H1 (cell line): ENCODE measurements around the gene GSK3B. TPM values are rescaled to one million over a fixed set of nuclear protein-coding genes. Genes with fewer than 3 reads are reported as not detected.

ENCODE experiments used
- CTCF ChIA-PET: fragments of 300-600 bp; sonication (Branson Sonifier 250); formaldehyde crosslinking; loops from one replicate; lab custom pipeline; 2021; ENCODE audit not compliant: partially characterized antibody; lab: Charles Lee
- POLR2A ChIA-PET: fragments of 300-600 bp; sonication (Branson Sonifier 250); formaldehyde crosslinking; loops from one replicate; lab custom pipeline; 2021; ENCODE audit warnings: inconsistent platforms; ENCODE audit not compliant: partially characterized antibody; lab: Charles Lee
- DNase-seq, 2 experiments: peaks; one replicate each; pipeline versions ENCODE4 v3.0.0 to v3.0.0-alpha.2; 2010 to 2022; ENCODE audit warnings: low spot score in 2 of 2, low read depth in 1 of 2, mixed read lengths in 1 of 2
- FAIRE-seq: peaks from 2 replicates; lab custom pipeline; 2011; peaks lifted over from hg19 to GRCh38; lab: Jason Lieb, UNC
- H2AFZ ChIP-seq: 2 replicates; pipeline ENCODE4 v1.8.1; 2012; ENCODE audit warnings: low read length, inconsistent platforms
- H2AK5ac ChIP-seq: 2 replicates; pipeline ENCODE4 v1.6.1; 2013; ENCODE audit warnings: low read depth, low read length
- H2BK120ac ChIP-seq: replicated peaks from 2 replicates; pipeline ENCODE3; 2013; ENCODE audit warnings: low read depth, low read length, inconsistent platforms
- H2BK12ac ChIP-seq: 2 replicates; pipeline ENCODE4 v1.6.1; 2013; ENCODE audit warnings: low read depth, low read length
- H2BK15ac ChIP-seq: 2 replicates; pipeline ENCODE4 v1.6.1; 2013; ENCODE audit warnings: low read length
- H2BK20ac ChIP-seq: 2 replicates; pipeline ENCODE4 v1.6.1; 2013; ENCODE audit warnings: low read length
- H2BK5ac ChIP-seq: 2 replicates; pipeline ENCODE4 v1.6.1; 2013; ENCODE audit warnings: low read depth, low read length
- H3K14ac ChIP-seq: 2 replicates; pipeline ENCODE4 v1.6.1; 2013; ENCODE audit warnings: inconsistent platforms; ENCODE audit not compliant: insufficient read length
- H3K18ac ChIP-seq: 2 replicates; pipeline ENCODE4 v1.6.1; 2013; ENCODE audit warnings: low read length; ENCODE audit errors: extremely low read depth
- H3K23ac ChIP-seq: 2 replicates; pipeline ENCODE4 v1.6.1; 2013; ENCODE audit warnings: inconsistent platforms; ENCODE audit not compliant: insufficient read length
- H3K23me2 ChIP-seq: 2 replicates; pipeline ENCODE4 v1.6.1; 2013; ENCODE audit warnings: low read depth, low read length
- H3K27ac ChIP-seq: 2 replicates; pipeline ENCODE4 v1.6.1; 2011; ENCODE audit warnings: low read depth, low read length, inconsistent platforms
- H3K27me3 ChIP-seq, 4 experiments: replicated peaks in 1 of 4; 1 replicate in 1 of 4; 2 replicates in 3 of 4; pipeline versions ENCODE4 v1.6.1 to v1.8.1; 2011 to 2013; ENCODE audit warnings: low read length in 3 of 4, mild to moderate bottlenecking in 3 of 4, inconsistent platforms in 2 of 4, mixed read lengths in 2 of 4, moderate library complexity in 1 of 4; ENCODE audit not compliant: control insufficient read depth in 3 of 4, insufficient read depth in 3 of 4; ENCODE audit errors: extremely low read depth in 1 of 4
- H3K36me3 ChIP-seq, 4 experiments: 2 replicates each; pipeline versions ENCODE4 v1.6.1 to v1.8.1; 2011 to 2013; ENCODE audit warnings: mild to moderate bottlenecking in 4 of 4, low read length in 3 of 4, moderate library complexity in 2 of 4, control low read depth in 1 of 4, inconsistent platforms in 1 of 4; ENCODE audit not compliant: insufficient read depth in 4 of 4, control insufficient read depth in 2 of 4
- H3K4ac ChIP-seq: replicated peaks from 2 replicates; pipeline ENCODE3; 2013; ENCODE audit warnings: low read length, low read depth, mixed read lengths, inconsistent platforms; ENCODE audit not compliant: insufficient read length
- H3K4me1 ChIP-seq, 4 experiments: replicated peaks in 1 of 4; 1 replicate in 1 of 4; 2 replicates in 3 of 4; pipeline versions ENCODE4 v1.6.1 to v1.8.1; 2011 to 2013; ENCODE audit warnings: low read length in 3 of 4, inconsistent platforms in 2 of 4, mixed read lengths in 1 of 4; ENCODE audit not compliant: insufficient read depth in 4 of 4, control insufficient read depth in 3 of 4
- H3K4me2 ChIP-seq, 2 experiments: 2 replicates each; pipeline versions ENCODE4 v1.6.1 to v1.8.1; 2011 to 2013; ENCODE audit warnings: low read depth in 2 of 2, low read length in 2 of 2, control low read depth in 1 of 2, inconsistent platforms in 1 of 2, mild to moderate bottlenecking in 1 of 2; ENCODE audit not compliant: insufficient read depth in 1 of 2
- H3K4me3 ChIP-seq, 4 experiments: fragments of 200-600, 300-600 bp in 1 of 4; sonication (generic), shearing (Covaris generic), sonication (Bioruptor Twin) in 1 of 4; 2 replicates each; pipeline versions ENCODE4 v1.5.1 to v1.8.1; 2011 to 2016; ENCODE audit warnings: low read length in 4 of 4, low read depth in 3 of 4, control low read depth in 2 of 4, inconsistent platforms in 2 of 4, mild to moderate bottlenecking in 2 of 4, mixed read lengths in 1 of 4, moderate library complexity in 1 of 4; ENCODE audit not compliant: insufficient read depth in 2 of 4; ENCODE audit errors: extremely low read depth in 1 of 4
- H3K56ac ChIP-seq: replicated peaks from 2 replicates; pipeline ENCODE3; 2013; ENCODE audit warnings: low read depth, mild to moderate bottlenecking, mixed read lengths, low read length, inconsistent platforms; ENCODE audit not compliant: insufficient read length
- H3K79me1 ChIP-seq: 2 replicates; pipeline ENCODE4 v1.6.1; 2013; ENCODE audit warnings: low read depth, low read length, control low read depth
- H3K79me2 ChIP-seq, 2 experiments: 2 replicates each; pipeline versions ENCODE4 v1.6.1 to v1.8.1; 2012 to 2013; ENCODE audit warnings: low read length in 2 of 2, mild to moderate bottlenecking in 2 of 2, inconsistent platforms in 1 of 2; ENCODE audit not compliant: insufficient read depth in 2 of 2, control insufficient read depth in 1 of 2
- H3K9ac ChIP-seq, 4 experiments: replicated peaks in 1 of 4; 1 replicate in 1 of 4; 2 replicates in 3 of 4; pipeline versions ENCODE4 v1.6.1 to v1.8.1; 2011 to 2013; ENCODE audit warnings: low read depth in 3 of 4, low read length in 3 of 4, control low read depth in 2 of 4, mild to moderate bottlenecking in 2 of 4, moderate library complexity in 2 of 4, inconsistent platforms in 1 of 4; ENCODE audit errors: extremely low read depth in 1 of 4
- H3K9me3 ChIP-seq, 2 experiments: 2 replicates each; pipeline versions ENCODE4 v1.6.1 to v1.8.1; 2012 to 2013; ENCODE audit warnings: mild to moderate bottlenecking in 2 of 2, moderate library complexity in 2 of 2, control low read depth in 1 of 2, inconsistent platforms in 1 of 2, low read depth in 1 of 2, low read length in 1 of 2, mixed read lengths in 1 of 2; ENCODE audit not compliant: insufficient read depth in 2 of 2
- H4K20me1 ChIP-seq, 2 experiments: replicated peaks in 1 of 2; 2 replicates each; pipeline versions ENCODE3 to v1.8.1; 2011 to 2013; ENCODE audit warnings: inconsistent platforms in 2 of 2, low read length in 2 of 2, mild to moderate bottlenecking in 1 of 2; ENCODE audit not compliant: insufficient read depth in 2 of 2, control insufficient read depth in 1 of 2
- H4K5ac ChIP-seq: 2 replicates; pipeline ENCODE4 v1.6.1; 2013; ENCODE audit warnings: low read length, low read depth, mixed read lengths, inconsistent platforms; ENCODE audit not compliant: insufficient read length
- H4K8ac ChIP-seq: 2 replicates; pipeline ENCODE4 v1.8.0; 2013; ENCODE audit warnings: mild to moderate bottlenecking, moderate library complexity, low read length, inconsistent platforms; ENCODE audit not compliant: insufficient read depth; ENCODE audit errors: extremely low read depth
- H4K91ac ChIP-seq: replicated peaks from 2 replicates; pipeline ENCODE3; 2013; ENCODE audit warnings: low read length, mixed read lengths, inconsistent platforms; ENCODE audit not compliant: insufficient read length
- GABPA ChIP-seq: IDR thresholded peaks from 2 replicates; pipeline ENCODE4 v1.6.1; 2011; ENCODE audit warnings: mild to moderate bottlenecking, low read length, moderate library complexity, borderline replicate concordance; ENCODE audit not compliant: insufficient read depth
- WGBS, 2 experiments: shearing (Covaris generic) in 1 of 2; methylation state at CpG; one replicate each; pipeline versions ENCODE4 v1.1.6 to v1.1.7; 2013 to 2015; ENCODE audit warnings: low lambda C conversion rate in 2 of 2, mixed read lengths in 2 of 2, inconsistent platforms in 1 of 2, low coverage in 1 of 2, missing lambda C conversion rate in 1 of 2; ENCODE audit not compliant: insufficient replicate concordance in 2 of 2, insufficient coverage in 1 of 2, insufficient read length in 1 of 2; ENCODE audit errors: extremely low coverage in 1 of 2, missing lambda C conversion rate in 1 of 2; 5-methylcytosine and 5-hydroxymethylcytosine counted together
- polyA plus RNA-seq, 7 experiments: library from polyadenylated mRNA; depleted of rRNA in 3 of 7; stranded (reverse) in 5 of 7; unstranded in 2 of 7; fragments of >200 nt in 5 of 7; fragments of 200-250 nt in 2 of 7; gene quantifications; 1 replicate in 5 of 7; 2 replicates in 1 of 7; 4 replicates in 1 of 7; pipeline versions ENCODE4 v1.2.1 to v1.2.3, GENCODE V29; 2011 to 2013; ENCODE audit warnings: missing spikeins in 2 of 7, mixed read lengths in 2 of 7
- total RNA-seq: library from RNA; stranded (reverse); fragmentation: NEBNext Ultra II Directional; extraction: Animal tissue kit (Norgen Biotek cat#: 25700); gene quantifications from 2 replicates; pipeline ENCODE4 v1.2.1, GENCODE V29; 2021

GSK3B gene
- total and polyA plus RNA-seq, 2 of the 8 experiments (the other 6 are each of a cell fraction or from before 2014, with no cell fraction given), result 24.2 to 50.7 TPM

GRCh38 chr3:119930286-119930685, 164.0 kb downstream of the GSK3B start:
- H3K9me3 ChIP-seq, result no peaks in the 10 kb centered on the region
- no peaks in the 10 kb centered on the region; the same call in 1 of the 2 replicates for H3K23me2 ChIP-seq
- no peak overlapping the region for H3K56ac ChIP-seq
- H2BK20ac ChIP-seq, result no peak overlapping the region
- H3K14ac ChIP-seq, result no peak overlapping the region
- H4K91ac ChIP-seq, result no peak overlapping the region
- no peak overlapping the region for H3K4me2 ChIP-seq
- no peak for DNase-seq
- H3K79me1 ChIP-seq, result no peaks in the 10 kb centered on the region
- no peak overlapping the region for H2AFZ ChIP-seq
- H4K8ac ChIP-seq, result no peak overlapping the region
- H4K20me1 ChIP-seq, result peaks cover 1 to 2% of the 10 kb centered on the region in 2 experiments
- WGBS, 2 experiments, result 100% methylated on average over 1 of the region's 1 CpG; no CpG with 5 or more reads in 1 of the 2 experiments
- no peak for FAIRE-seq
- no peak for TF ChIP-seq GABPA
- no peaks in the 10 kb centered on the region for H3K4me1 ChIP-seq
- H3K27ac ChIP-seq, result no peak overlapping the region
- H2BK120ac ChIP-seq, result no peak overlapping the region
- no peak overlapping the region for H2BK5ac ChIP-seq
- no peak overlapping the region for H3K4ac ChIP-seq
- no peak overlapping the region for H2BK15ac ChIP-seq
- H3K27me3 ChIP-seq, result no peaks in the 10 kb centered on the region
- no peak overlapping the region for H4K5ac ChIP-seq
- H2AK5ac ChIP-seq, result no peak overlapping the region
- ChIA-PET CTCF (no interaction called here), POLR2A (no interaction called here)
- H3K18ac ChIP-seq, result no peak overlapping the region
- H3K79me2 ChIP-seq, result peaks cover 0 to 64% of the 10 kb centered on the region in 2 experiments; a peak in 3 of 4 replicates
- no peaks in the 10 kb centered on the region for H3K36me3 ChIP-seq
- H2BK12ac ChIP-seq, result no peak overlapping the region
- H3K9ac ChIP-seq, result no peak overlapping the region
- H3K4me3 ChIP-seq, result no peak overlapping the region
- H3K23ac ChIP-seq, result no peak overlapping the region
